ENCODE results near the gene MEX3C. TPM values are rescaled to one million over a fixed set of nuclear protein-coding genes. Genes with fewer than 3 reads are reported as not detected.

MEX3C gene
- total and polyA plus RNA-seq, 2 experiments from 2014 or later = 28.8 to 109 TPM

- peaks cover 34% of the 10 kb centered on the region for H3K4me1 Mint-ChIP-seq
These were observed 1.2 kb downstream of the MEX3C start for GRCh38 chr18:51196118-51196810.

GRCh38 chr18:51195451-51196117, 1.9 kb downstream of the MEX3C start:
- peaks cover 10% of the 10 kb centered on the region; the same call in 2 of the 3 replicates for H3K9me3 Mint-ChIP-seq
- Histone ChIP-seq H3K4me1 (ENCODE audit: insufficient read depth) (peaks cover 37% of the 10 kb centered on the region), H2AFZ (no peak overlapping the region), H3K27ac (ENCODE audit: low read depth) (peak overlapping the region; percentile 52), H4K20me1 (replicated peaks; ENCODE audit: insufficient read depth) (peaks cover 19% of the 10 kb centered on the region), H3K27me3 (ENCODE audit: insufficient read depth) (no peaks in the 10 kb centered on the region), H3K4me2 (peak overlapping the region; percentile 87), H3K9me2 (ENCODE audit: insufficient read depth) (no peaks in the 10 kb centered on the region), H3K36me3 (ENCODE audit: insufficient read depth) (no peaks in the 10 kb centered on the region), H3K79me2 (replicated peaks; ENCODE audit: insufficient read depth) (peaks cover 61% of the 10 kb centered on the region), H3K4me3 (peak overlapping the region; percentile 75), H3F3A (replicated peaks; ENCODE audit: low read depth) (no peaks in the 10 kb centered on the region)
- H3K27me3 Mint-ChIP-seq (ENCODE audit: insufficient read depth, low read depth, poor library complexity) = peaks cover 9% of the 10 kb centered on the region
- peak; percentile 38 for ATAC-seq
- TF ChIP-seq JUNB (IDR thresholded peaks at IDR 0.05; ENCODE audit: unreplicated experiment) (no peak), CREB1 (CRISPR knock-in tag; IDR thresholded peaks at IDR 0.05; ENCODE audit: low read depth) (0 out of 2 replicates have a peak, but pooled peaks have one; percentile 47)
- H3K36me3 Mint-ChIP-seq (ENCODE audit: low read depth) = peaks cover 32% of the 10 kb centered on the region
- peaks cover 41% of the 10 kb centered on the region for H3K4me1 Mint-ChIP-seq
- peak overlapping the region; percentile 97 for H3K4me3 Mint-ChIP-seq
- peak overlapping the region; percentile 98 for H3K27ac Mint-ChIP-seq
- DNase-seq (ENCODE audit: low spot score) = peak; percentile 94

More at GRCh38 chr18:51196118-51196810, 1.2 kb downstream of the MEX3C start:
- Histone ChIP-seq H4K20me1 (replicated peaks; ENCODE audit: insufficient read depth) (peaks cover 19% of the 10 kb centered on the region), H2AFZ (no peak overlapping the region), H3K27ac (ENCODE audit: low read depth) (peak overlapping the region; percentile 52), H3F3A (replicated peaks; ENCODE audit: low read depth) (no peaks in the 10 kb centered on the region), H3K9me2 (ENCODE audit: insufficient read depth) (no peaks in the 10 kb centered on the region), H3K27me3 (ENCODE audit: insufficient read depth) (no peaks in the 10 kb centered on the region), H3K4me1 (ENCODE audit: insufficient read depth) (peaks cover 33% of the 10 kb centered on the region), H3K4me3 (peak overlapping the region; percentile 75), H3K36me3 (ENCODE audit: insufficient read depth) (no peaks in the 10 kb centered on the region), H3K79me2 (replicated peaks; ENCODE audit: insufficient read depth) (peaks cover 54% of the 10 kb centered on the region), H3K4me2 (peak overlapping the region; percentile 87)
- H3K27ac Mint-ChIP-seq = peak overlapping the region; percentile 98
- DNase-seq (ENCODE audit: low spot score) (no peak), ATAC-seq (no peak)
- peak overlapping the region; percentile 97 for H3K4me3 Mint-ChIP-seq
- H3K36me3 Mint-ChIP-seq (ENCODE audit: low read depth) = peaks cover 32% of the 10 kb centered on the region
- H3K27me3 Mint-ChIP-seq (ENCODE audit: insufficient read depth, low read depth, poor library complexity) = peaks cover 9% of the 10 kb centered on the region
- H3K9me3 Mint-ChIP-seq = peaks cover 10% of the 10 kb centered on the region; the same call in 2 of the 3 replicates
- TF ChIP-seq EZH2 (IDR thresholded peaks at IDR 0.05; ENCODE audit: low read depth, unreplicated experiment) = no peak
- TF ChIP-seq EZH2phosphoT487 (IDR thresholded peaks at IDR 0.05; ENCODE audit: unreplicated experiment) = no peak
- peak; percentile 17; the same call in 1 of the 2 replicates for TF ChIP-seq POLR2AphosphoS5 (IDR thresholded peaks at IDR 0.05; ENCODE audit: low read depth)
- TF ChIP-seq ZNF331 (CRISPR knock-in tag; IDR thresholded peaks at IDR 0.05; ENCODE audit: low read depth) = no peak
- no peak for TF ChIP-seq REST (IDR thresholded peaks at IDR 0.05; ENCODE audit: unreplicated experiment)
- TF ChIP-seq ZNF114 (CRISPR knock-in tag; IDR thresholded peaks at IDR 0.05) = no peak
- TF ChIP-seq NANOG (IDR thresholded peaks at IDR 0.05; ENCODE audit: borderline replicate concordance) = no peak
